GM12891 (cell line): ENCODE data around the gene MILR1.

Source experiments
- POLR2A ChIP-seq: IDR thresholded peaks from 2 replicates; pipeline ENCODE4 v1.6.1; 2011; ENCODE audit warnings: low read depth, low read length, control low read depth
- POLR2AphosphoS5 ChIP-seq: IDR thresholded peaks from 2 replicates; pipeline ENCODE4 v1.6.1; 2011; ENCODE audit warnings: low read depth, low read length, control low read depth
- TAF1 ChIP-seq: IDR thresholded peaks from 2 replicates; pipeline ENCODE4 v1.6.1; 2011; ENCODE audit warnings: low read depth, low read length, control low read depth

DNA sequence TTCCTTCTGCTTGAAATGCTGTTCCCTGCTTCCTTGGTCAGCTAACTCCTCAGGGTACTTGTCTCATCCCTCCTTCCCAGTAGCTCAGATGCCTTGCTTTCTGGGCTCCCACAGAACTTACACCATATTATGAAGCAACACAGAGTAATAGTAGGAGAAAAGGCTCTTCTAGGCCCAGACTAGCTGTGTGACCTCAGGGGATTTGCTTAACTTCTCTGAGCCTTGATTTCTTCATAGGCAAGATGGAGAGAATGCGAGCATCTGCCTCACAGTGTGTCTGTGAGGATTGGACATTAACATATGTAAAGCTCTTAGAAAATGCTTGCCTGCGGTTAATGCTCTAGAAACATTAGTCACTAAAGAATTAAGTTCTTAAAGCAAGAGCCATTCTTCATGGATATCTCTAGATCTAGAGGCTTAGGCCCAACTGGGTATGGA, 36.0 kb upstream of the MILR1 start:
- TF ChIP-seq TAF1, result no peak
- no peak for TF ChIP-seq POLR2A
- no peak for TF ChIP-seq POLR2AphosphoS5
